GM18907 (cell line): Measurements from ENCODE around the gene ALG14.
"Not testable (repeated sequence)": the region's sequence is repeated elsewhere in the genome, so short reads cannot be mapped to it uniquely, and the experiment has no call there.

Experiments used
- ATAC-seq: cut with Tn5 transposase; IDR thresholded peaks from one replicate; pipeline ENCODE4 v1.9.1; 2021; ENCODE audit warnings: mild to moderate bottlenecking, moderate library complexity; ENCODE audit not compliant: unreplicated experiment

ALG14 gene

DNA sequence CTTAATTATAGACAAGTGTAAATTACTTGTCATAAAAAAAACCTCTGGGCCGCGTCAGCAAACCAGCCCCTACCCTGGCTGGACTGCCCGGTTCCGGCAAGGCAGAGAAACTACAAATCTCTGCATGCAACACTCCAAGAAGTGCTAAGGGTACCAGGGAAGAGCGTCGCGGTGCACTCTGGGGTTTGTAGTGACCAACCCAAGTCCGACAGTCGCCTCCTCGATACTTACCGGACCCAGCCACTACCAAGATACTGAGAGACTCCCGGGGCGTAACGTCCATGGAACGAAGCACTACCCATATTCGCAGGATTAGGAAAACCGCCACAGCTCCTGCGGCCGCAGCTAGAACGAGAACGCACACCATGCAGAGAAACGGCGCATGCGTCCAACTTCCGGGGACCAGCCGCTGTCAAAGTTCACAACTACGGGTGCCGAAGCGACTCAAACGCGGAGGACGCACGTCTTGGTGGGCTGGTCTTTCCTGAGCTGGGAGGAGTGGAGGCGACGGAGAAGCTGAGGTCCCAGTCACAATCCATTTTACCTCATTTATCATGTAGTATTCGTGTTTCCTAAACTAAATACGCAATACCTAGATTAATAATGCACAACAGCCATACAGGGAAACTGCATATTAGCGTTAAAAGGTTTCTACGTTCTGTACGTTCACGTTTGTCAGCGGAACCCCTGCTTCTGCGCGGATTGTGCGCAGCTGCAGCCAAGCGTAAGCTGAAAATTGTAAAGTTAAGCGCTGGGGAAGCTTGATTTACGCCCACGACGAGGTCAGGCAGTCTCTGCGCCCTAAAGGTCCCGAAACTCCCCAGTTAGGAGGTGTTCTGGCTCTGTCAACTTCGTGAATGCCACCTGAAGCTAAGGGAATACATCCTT, at the start of gene ALG14:
ALG14 (minus strand) TSS at position 420 of the 888 bp plus-strand sequence; CDS start at position 367, 53 bp downstream.
- ATAC-seq, result peak; percentile 99

DNA sequence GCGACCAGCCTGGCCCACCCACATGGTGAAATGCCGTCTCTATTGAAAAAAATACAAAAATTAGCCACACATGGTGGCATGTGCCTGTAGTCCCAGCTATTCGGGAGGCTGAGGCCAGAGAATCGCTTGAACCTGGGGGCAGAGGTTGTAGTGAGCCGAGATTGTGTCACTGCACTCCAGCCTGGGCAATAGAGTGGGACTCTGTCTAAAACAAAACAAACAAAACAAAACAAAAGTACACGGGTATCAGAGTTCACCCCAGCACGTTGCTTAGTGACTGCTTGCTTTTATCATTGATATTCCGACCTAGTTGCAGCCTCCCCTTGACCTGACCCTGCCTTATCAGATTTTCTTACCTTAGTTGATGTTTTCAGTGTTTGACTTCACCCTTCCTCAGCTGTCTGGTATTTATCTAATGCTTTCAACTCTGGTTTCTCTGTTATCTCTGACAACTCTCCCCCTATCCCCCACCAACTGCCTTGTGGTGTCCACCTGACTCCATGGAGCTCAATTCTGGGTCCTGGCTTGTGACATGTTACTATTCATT, 49.5 kb upstream of the ALG14 start:
- ATAC-seq, result no peak

DNA sequence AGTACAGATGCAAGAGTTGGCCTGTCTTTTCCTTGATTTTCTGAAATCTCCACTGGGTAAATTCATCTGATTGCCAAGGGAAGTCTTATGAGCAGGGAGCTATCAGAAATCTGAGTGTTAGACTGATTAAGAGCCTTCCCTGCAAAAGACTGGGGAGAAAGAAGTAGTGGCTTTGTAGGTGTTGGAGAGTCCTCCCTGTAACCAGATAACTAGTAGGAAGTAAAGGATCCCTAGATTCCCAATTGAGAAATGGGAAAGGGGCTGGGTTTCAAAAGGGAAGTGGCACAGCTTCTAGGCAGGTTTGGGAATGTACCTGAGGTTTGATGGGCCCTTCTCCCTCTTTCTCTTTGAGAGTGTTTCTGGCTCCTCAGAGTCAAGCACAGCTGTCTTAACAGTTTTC, 46.5 kb upstream of the ALG14 start:
- ATAC-seq, result no peak

- ATAC-seq, result no peak
Observed at GRCh38 chr1:95118710-95119109, 46.0 kb upstream of the ALG14 start.

DNA sequence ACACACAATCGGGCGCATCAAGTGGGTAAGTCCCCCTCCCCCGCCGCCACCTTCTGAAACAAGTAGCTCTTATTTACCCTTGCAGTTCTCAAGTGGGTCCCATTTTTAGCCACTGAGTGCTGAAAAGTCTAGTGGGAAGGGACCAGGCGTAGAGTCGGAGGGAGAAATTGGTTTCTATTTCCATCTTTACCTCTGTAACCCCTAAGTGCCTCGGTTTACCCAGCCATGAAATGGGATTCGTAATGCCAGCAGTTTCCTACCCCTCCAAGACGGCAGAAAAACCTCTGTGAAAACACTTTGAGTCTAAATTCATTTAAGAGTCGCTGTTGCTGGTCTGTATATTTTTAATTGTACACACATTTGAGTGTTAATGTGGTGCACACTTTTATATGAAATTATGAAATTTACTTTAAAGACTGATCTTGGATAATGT, 45.3 kb upstream of the ALG14 start:
- no peak for ATAC-seq

GRCh38 chr1:95117207-95118066, 44.7 kb upstream of the ALG14 start, which contains the start of gene TLCD4:
Gene TLCD4 (plus strand): TSS chr1:95117355. CDS start chr1:95143902, 26,547 bp downstream.
- peak; percentile 68 for ATAC-seq

GRCh38 chr1:95116580-95117206, 43.9 kb upstream of the ALG14 start:
- ATAC-seq, result peak; percentile 82

DNA sequence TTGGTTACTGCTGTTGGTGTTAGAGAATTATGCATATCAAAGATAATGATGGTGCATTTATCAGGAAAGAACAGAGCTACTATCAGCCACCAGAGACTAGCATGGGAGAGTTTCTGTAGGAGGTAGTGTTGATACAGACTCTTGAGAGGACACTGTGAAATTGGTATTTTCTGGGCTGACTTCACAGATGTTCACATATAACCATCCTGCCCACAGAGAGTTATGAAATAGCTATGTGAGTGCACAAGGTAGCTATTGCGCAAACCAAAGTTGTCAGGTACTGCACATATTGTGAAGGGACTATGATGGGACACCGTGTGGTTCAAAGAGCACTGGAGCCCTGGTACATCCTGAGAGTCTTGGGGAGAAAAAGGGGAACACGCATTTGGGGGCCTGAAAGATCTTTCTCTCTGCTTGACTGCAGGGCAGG, 43.0 kb upstream of the ALG14 start:
- ATAC-seq, result no peak

DNA sequence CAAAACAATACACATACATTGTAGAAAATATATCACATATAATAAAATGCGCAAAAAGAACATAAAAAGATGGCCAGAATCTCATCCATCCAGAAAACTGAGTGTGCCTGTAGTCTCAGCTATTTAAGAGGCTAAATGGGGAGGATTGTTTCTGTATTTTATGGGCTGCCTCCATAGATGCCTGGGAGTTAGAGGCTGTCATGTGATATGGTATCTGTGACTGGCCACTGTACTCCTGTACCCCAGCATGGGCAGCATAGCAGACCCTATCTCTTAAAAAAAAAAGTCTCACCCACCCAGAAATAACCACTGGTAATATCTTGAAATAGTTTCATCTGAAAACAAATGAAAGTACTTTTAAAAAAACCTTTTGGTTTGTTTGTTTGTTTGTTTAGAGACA, 40.9 kb upstream of the ALG14 start:
- no peak for ATAC-seq

DNA sequence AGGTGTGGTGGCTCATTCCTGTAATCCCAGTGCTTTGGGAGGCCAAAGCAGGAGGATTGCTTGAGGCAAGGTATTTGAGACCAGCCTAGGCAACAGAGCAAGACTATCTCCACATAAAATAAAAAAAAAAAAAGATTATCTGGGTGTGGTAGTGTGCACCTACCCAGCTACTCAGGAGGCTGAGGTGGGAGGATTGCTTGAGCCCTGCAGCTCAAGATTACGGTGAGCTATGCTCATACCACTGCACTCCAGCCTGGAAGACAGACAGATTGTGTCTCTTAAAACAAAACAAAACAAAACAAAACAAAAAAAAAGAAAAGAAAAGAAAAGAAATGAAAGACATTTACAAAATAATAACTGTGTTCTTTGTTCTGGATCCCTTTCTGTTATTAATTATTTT, 38.3 kb upstream of the ALG14 start:
- ATAC-seq, result no peak

DNA sequence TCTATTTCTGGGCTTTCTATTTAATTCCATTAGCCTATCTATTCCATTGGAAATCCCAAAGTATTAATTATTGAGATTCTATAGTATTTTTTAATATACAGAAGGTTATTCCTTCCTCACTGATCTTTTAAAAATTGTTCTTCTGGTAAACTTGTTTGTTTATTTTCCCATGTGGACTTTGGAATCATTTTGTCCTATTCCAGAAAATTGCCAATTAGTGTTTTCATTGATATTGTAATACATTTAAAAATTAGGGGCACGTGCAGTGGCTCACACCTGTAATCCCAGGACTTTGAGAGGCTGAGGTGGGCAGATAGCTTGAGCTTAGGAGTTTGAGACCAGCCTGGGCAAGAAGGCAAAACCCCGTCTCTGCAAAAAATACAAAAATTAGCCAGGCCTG, 36.0 kb upstream of the ALG14 start:
- no peak for ATAC-seq

DNA sequence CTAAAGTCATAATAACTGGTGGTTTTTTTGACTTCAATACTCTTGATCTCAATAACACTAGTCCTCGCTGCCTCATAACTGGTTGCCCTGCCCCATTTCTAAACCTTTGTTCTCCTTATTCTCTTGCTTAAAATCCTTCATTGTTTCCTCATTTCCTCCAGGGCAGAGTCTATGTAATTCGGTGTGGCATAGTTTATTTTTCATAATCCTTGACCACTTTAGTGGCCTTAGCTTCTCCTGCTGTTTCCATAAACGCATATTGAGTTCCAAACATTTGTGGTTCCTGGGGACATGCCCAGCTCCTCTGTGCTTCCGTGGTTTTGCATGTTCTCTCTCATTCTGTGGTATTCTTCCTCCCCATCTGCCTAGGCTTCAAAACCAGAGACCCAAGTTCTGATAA, 25.4 kb upstream of the ALG14 start:
- no peak for ATAC-seq

DNA sequence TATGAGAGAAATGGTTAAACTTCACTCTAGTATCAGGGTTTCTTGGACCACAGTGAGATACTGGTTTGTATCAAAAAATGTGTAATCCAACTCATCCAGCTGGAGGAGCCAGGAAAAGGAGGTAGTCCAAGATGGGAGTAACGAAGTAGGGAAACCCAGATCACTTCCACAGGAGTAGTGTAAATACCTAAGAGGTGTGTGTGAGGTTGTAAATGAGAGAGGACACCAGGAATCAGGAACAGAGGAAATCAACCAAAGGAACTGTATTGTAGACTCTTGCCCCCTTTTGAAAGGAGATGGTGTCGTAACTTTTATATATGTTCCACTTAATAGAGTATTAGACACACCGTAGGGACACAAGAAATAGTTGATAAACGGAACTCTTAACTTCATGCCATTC, 24.7 kb upstream of the ALG14 start:
- ATAC-seq, result no peak

- ATAC-seq, result no peak
Observed at GRCh38 chr1:95096218-95096841, 23.6 kb upstream of the ALG14 start.

- ATAC-seq, result peak; percentile 73
Observed at GRCh38 chr1:95095833-95096217, 23.1 kb upstream of the ALG14 start.

DNA sequence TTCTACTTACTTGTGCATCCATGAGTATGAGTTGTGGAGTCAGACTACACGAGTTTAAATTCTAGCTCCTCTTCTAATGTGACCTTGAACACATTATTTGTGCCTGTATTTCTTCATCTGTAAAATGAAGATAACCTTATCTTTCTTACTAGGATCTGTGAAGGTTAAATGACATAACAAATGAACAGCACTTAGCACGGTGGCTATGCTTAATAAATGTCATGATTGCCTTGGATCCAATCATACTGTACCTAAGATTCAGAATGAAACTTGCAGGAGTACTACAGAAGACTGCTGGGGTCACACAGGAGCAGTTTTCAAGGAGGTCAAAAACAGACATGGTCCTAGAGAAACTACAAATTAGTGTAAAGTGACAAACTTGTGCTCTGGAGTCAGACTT, 22.2 kb upstream of the ALG14 start:
- ATAC-seq, result no peak

DNA sequence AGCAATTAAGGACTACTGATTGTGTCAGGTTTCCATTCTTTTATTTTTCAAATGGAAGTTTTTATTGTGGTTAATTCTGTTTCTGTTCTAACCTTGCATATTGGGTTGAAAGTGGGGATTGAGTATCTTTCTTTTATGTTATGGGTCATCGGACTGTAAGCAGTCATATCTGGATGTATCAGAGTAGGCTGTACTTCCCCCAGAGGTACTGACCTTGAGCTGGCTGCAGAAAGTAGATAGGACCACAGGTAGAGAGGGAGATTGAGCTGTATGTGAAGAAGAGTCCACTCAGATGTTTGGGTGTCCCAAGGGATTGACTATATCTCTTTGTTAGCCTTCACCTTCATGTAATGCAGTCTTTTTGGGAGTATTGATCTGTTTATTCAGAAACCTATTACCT, 20.5 kb upstream of the ALG14 start:
- no peak for ATAC-seq

- ATAC-seq, result not testable (repeated sequence)
Observed at GRCh38 chr1:95092891-95093290, 20.1 kb upstream of the ALG14 start.

GRCh38 chr1:95091290-95091689, 18.5 kb upstream of the ALG14 start:
- ATAC-seq, result not testable (repeated sequence)

DNA sequence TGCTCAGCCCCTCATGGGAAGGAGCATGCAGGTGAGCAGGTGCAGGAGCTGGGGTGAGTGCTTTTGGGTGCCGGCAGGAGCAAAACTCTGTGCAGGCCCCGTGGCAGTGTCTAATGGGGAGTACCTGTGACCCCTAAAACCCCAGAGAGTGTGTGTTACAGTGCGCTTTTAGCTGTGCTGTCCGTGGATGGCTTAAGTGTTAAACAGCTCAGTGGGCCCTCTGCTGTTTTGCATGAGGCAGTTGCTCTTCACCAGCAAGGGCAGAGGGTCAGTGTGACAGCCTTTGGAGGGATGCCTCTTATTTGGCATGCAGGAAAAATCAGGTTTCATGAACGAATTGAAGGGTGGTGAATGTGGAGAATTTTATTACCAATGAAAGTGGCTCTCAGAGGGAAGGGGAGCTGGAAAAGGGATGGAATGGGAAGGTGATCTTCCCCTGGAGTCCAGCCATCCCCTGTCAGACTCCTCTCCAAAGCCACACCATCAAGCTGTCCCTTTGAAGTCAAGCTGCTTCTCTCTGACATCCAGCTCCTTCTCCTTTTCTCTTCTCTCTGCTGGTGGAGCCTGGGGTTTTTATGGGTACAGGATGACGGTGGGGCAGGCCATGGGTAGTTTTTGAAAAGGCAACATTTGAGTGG, 17.0 kb upstream of the ALG14 start:
- ATAC-seq, result no peak
